Gastroesophageal sphincter (tissue), 4 donors: Measurements from ENCODE around the gene ECI1. TPM values are rescaled to one million over a fixed set of nuclear protein-coding genes. Genes with fewer than 3 reads are reported as not detected.

Experiments
- ATAC-seq: fragments of 150-250 bp; one replicate; pipeline ENCODE4 v1.9.1; 2016; ENCODE audit warnings: mild to moderate bottlenecking, moderate library complexity
- H3K27ac ChIP-seq, 4 donors: fragments of 200-600 bp; sonication (generic) in 3 of 4; 1 replicate in 3 of 4; 2 replicates in 1 of 4; pipeline ENCODE4 v1.5.1; 2016 to 2019
- H3K27me3 ChIP-seq: fragments of 200-600 bp; sonication (generic); one replicate; pipeline ENCODE4 v1.5.1; 2019
- H3K36me3 ChIP-seq, 2 donors: fragments of 200-600 bp; sonication (generic); one replicate each; pipeline ENCODE4 v1.5.1; 2019; ENCODE audit warnings: control low read depth in 1 of 2
- H3K4me1 ChIP-seq, 3 donors: fragments of 200-600 bp; sonication (generic); 1 replicate in 2 of 3; 2 replicates in 1 of 3; pipeline ENCODE4 v1.5.1; 2016 to 2019; ENCODE audit warnings: control low read depth in 2 of 3
- H3K4me3 ChIP-seq, 2 donors: fragments of 200-600 bp; sonication (generic); one replicate each; pipeline ENCODE4 v1.5.1; 2019; ENCODE audit warnings: mild to moderate bottlenecking in 1 of 2, moderate library complexity in 1 of 2
- H3K9me3 ChIP-seq, 3 donors: fragments of 200-600 bp; sonication (generic); one replicate each; pipeline ENCODE4 v1.5.1; 2017 to 2019; ENCODE audit warnings: control low read depth in 2 of 3
- CTCF ChIP-seq, 4 experiments: fragments of 200-600 bp in 2 of 4; fragments of 450-650 bp in 2 of 4; sonication (generic) in 1 of 4; IDR thresholded peaks; one replicate each; pipeline ENCODE4 v1.5.1; 2017 to 2019; ENCODE audit warnings: antibody characterized with exemption in 4 of 4, mild to moderate bottlenecking in 2 of 4, moderate library complexity in 2 of 4
- EP300 ChIP-seq: sonication (generic); formaldehyde crosslinking; IDR thresholded peaks from one replicate; pipeline ENCODE4 v1.6.1; 2017; ENCODE audit warnings: antibody characterized with exemption, mild to moderate bottlenecking
- POLR2A ChIP-seq, 2 donors: fragments of 450-650 bp; IDR thresholded peaks; one replicate each; pipeline ENCODE4 v1.6.1; 2017; ENCODE audit warnings: antibody characterized with exemption in 2 of 2, mild to moderate bottlenecking in 2 of 2, moderate library complexity in 1 of 2
- POLR2AphosphoS5 ChIP-seq: sonication (generic); formaldehyde crosslinking; IDR thresholded peaks from one replicate; pipeline ENCODE4 v1.6.1; 2017; ENCODE audit warnings: antibody characterized with exemption
- WGBS, 2 donors: methylation state at CpG; one replicate each; pipeline ENCODE4 v1.1.5; 2018; ENCODE audit warnings: low coverage in 1 of 2; 5-methylcytosine and 5-hydroxymethylcytosine counted together
- total RNA-seq, 4 donors: library from RNA; depleted of rRNA; stranded (reverse); fragments of >200 nt; gene quantifications; one replicate each; pipeline ENCODE4 v1.1.0, GENCODE V29; 2016

The ECI1 gene
- total RNA-seq, 4 donors from 2014 or later: 41.9 to 85.1 (median 73.8) TPM

- no peaks in the 10 kb centered on the region for H3K9me3 ChIP-seq
- H3K36me3 ChIP-seq: peaks cover 0 to 27% of the 10 kb centered on the region in 2 donors
- H3K4me3 ChIP-seq: peak overlapping the region; percentile 95 to 97
- H3K4me1 ChIP-seq: peaks cover 0 to 40% (median 23%) of the 10 kb centered on the region in 3 donors
- TF ChIP-seq EP300 (no peak), CTCF (IDR thresholded peaks at IDR 0.05) (peak in 2 of 4 experiments; percentile 0 to 12)
- ATAC-seq: peak; percentile 26
- peak overlapping the region; percentile 83 to 93 (median 89) for H3K27ac ChIP-seq
- H3K27me3 ChIP-seq: no peaks in the 10 kb centered on the region
- WGBS, 2 donors: 0 to 27% methylated on average over 2 to 3 of the region's 22 CpGs
These were observed 27.4 kb downstream of the ECI1 start for GRCh38 chr16:2223942-2224486.

DNA sequence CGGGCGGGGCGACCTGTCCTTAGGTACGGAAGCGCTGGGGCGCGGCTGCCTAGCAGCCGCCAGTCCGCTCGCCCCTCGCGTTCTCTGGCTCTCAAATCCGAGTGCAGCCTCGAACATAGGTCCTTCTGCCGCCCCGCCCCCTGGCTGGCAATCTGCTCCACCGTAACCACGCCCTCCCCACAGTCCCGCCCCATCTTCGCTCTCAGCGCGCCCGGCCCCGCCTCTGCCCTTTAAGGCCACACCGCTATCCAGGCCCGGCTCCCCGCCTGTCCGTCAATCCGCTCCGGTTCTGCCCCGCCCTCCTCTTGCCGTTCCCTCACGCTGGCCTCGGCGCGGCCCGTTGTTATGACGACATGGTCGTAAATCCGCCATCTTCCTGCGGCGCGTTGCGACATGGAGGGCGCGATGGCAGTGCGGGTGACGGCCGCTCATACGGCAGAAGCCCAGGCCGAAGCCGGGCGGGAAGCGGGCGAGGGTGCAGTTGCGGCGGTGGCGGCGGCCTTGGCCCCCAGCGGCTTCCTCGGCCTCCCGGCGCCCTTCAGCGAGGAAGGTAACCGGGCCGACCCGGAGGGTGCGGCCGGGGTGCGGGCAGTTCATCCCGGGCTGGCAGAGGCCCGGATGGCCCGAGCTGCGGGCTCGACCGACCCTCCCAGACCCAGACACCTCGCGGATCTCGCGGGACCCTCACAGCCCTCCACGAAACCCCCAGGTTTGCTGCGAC is 28.0 kb downstream of the ECI1 start, which contains the start of gene E4F1:
TSS of gene E4F1 (plus strand) at position 371 of the 721 bp plus-strand sequence. CDS start at position 394, 23 bp downstream.
- peaks cover 0 to 21% of the 10 kb centered on the region in 2 donors for H3K36me3 ChIP-seq
- H3K9me3 ChIP-seq: no peaks in the 10 kb centered on the region
- TF ChIP-seq POLR2AphosphoS5 (peak; percentile 97), CTCF (IDR thresholded peaks at IDR 0.05) (peak in 2 of 4 experiments; percentile 15 to 50), EP300 (no peak), POLR2A (IDR thresholded peaks at IDR 0.05) (peak; percentile 96 to 97)
- peak; percentile 100 for ATAC-seq
- H3K27ac ChIP-seq: peak within 1 kb of the TSS; percentile 83 to 93 (median 89)
- H3K27me3 ChIP-seq: no peaks in the 10 kb centered on the region
- peak within 1 kb of the TSS; percentile 95 to 97 for H3K4me3 ChIP-seq
- WGBS, 2 donors: 0% methylated on average over 4 to 8 of the region's 82 CpGs
- H3K4me1 ChIP-seq: peaks cover 0 to 40% (median 23%) of the 10 kb centered on the region in 3 donors

- Histone ChIP-seq H3K4me1 (peaks cover 6 to 35% (median 14%) of the 10 kb centered on the region in 3 donors), H3K36me3 (peaks cover 0 to 9% of the 10 kb centered on the region in 2 donors), H3K4me3 (no peak overlapping the region), H3K27ac (no peak overlapping the region), H3K27me3 (no peaks in the 10 kb centered on the region), H3K9me3 (no peaks in the 10 kb centered on the region)
- TF ChIP-seq POLR2A (IDR thresholded peaks at IDR 0.05) (no peak), CTCF (IDR thresholded peaks at IDR 0.05) (no peak), EP300 (no peak), POLR2AphosphoS5 (no peak)
- WGBS, 2 donors: 90 to 100% methylated on average over 4 of the region's 4 CpGs
- no peak for ATAC-seq
These were observed 35.1 kb downstream of the ECI1 start for GRCh38 chr16:2216330-2216729.

- no CpG with 5 or more reads among the region's 48 CpGs for WGBS, 2 donors
- peaks cover 6 to 35% (median 14%) of the 10 kb centered on the region in 3 donors for H3K4me1 ChIP-seq
- TF ChIP-seq CTCF (IDR thresholded peaks at IDR 0.05) (peak in 1 of 4 experiments; percentile 45), EP300 (no peak), POLR2A (IDR thresholded peaks at IDR 0.05) (no peak), POLR2AphosphoS5 (no peak)
These were observed 36.7 kb downstream of the ECI1 start, which contains the start of gene PGP for GRCh38 chr16:2214719-2214968. PGP (minus strand) TSS chr16:2214840; CDS start chr16:2214777, 63 bp downstream.

More at GRCh38 chr16:2214719-2214968, 36.7 kb downstream of the ECI1 start, which contains the start of gene PGP:
- no peak for ATAC-seq
- H3K36me3 ChIP-seq: peaks cover 0 to 13% of the 10 kb centered on the region in 2 donors
- H3K27ac ChIP-seq: peak within 1 kb of the TSS; percentile 79 to 94 (median 92)
- H3K9me3 ChIP-seq: no peaks in the 10 kb centered on the region
- H3K27me3 ChIP-seq: no peaks in the 10 kb centered on the region
- peak within 1 kb of the TSS; percentile 55 to 81 for H3K4me3 ChIP-seq
